SK-N-SH (cell line): ENCODE measurements around the gene PPP2R5C.

Experiments used
- CHD2 ChIP-seq: fragments of 150-350 bp; IDR thresholded peaks from 2 replicates; pipeline ENCODE4 v1.6.1; 2018; ENCODE audit warnings: low read length; ENCODE audit not compliant: partially characterized antibody
- ELF1 ChIP-seq: IDR thresholded peaks from 2 replicates; pipeline ENCODE4 v1.4.0; 2012
- EZH2phosphoT487 ChIP-seq: fragments of 200-600 bp; sonication (generic); IDR thresholded peaks from 2 replicates; pipeline ENCODE4 v1.6.1; 2017; ENCODE audit warnings: low read depth, mixed run types, mild to moderate bottlenecking, antibody characterized with exemption, moderate library complexity, borderline replicate concordance
- FOXJ3 ChIP-seq: sonication (generic); formaldehyde crosslinking; IDR thresholded peaks from 2 replicates; pipeline ENCODE4 v1.5.1; 2020; ENCODE audit warnings: mild to moderate bottlenecking, missing genetic modification reagents
- POLR2AphosphoS5 ChIP-seq: IDR thresholded peaks from 2 replicates; pipeline ENCODE4 v1.6.1; 2012; ENCODE audit warnings: low read depth, low read length
- RAD21 ChIP-seq: IDR thresholded peaks from 2 replicates; pipeline ENCODE4 v1.6.1; 2012; ENCODE audit warnings: mild to moderate bottlenecking, low read length
- SIN3A ChIP-seq: IDR thresholded peaks from 2 replicates; pipeline ENCODE4 v1.6.1; 2012; ENCODE audit warnings: low read depth, mild to moderate bottlenecking, low read length, moderate library complexity, borderline replicate concordance
- TCF12 ChIP-seq: IDR thresholded peaks from 2 replicates; pipeline ENCODE4 v1.4.0; 2012
- TF ChIP-seq, protein P1 (sequence below): fragments of 200-600 bp; sonication (generic); IDR thresholded peaks from 2 replicates; pipeline ENCODE4 v1.6.1; 2017; ENCODE audit warnings: antibody characterized with exemption, mild to moderate bottlenecking, moderate library complexity
- TF ChIP-seq, protein P2 (sequence below): IDR thresholded peaks from 2 replicates; pipeline ENCODE4 v1.4.0; 2012; ENCODE audit warnings: low read depth

DNA sequence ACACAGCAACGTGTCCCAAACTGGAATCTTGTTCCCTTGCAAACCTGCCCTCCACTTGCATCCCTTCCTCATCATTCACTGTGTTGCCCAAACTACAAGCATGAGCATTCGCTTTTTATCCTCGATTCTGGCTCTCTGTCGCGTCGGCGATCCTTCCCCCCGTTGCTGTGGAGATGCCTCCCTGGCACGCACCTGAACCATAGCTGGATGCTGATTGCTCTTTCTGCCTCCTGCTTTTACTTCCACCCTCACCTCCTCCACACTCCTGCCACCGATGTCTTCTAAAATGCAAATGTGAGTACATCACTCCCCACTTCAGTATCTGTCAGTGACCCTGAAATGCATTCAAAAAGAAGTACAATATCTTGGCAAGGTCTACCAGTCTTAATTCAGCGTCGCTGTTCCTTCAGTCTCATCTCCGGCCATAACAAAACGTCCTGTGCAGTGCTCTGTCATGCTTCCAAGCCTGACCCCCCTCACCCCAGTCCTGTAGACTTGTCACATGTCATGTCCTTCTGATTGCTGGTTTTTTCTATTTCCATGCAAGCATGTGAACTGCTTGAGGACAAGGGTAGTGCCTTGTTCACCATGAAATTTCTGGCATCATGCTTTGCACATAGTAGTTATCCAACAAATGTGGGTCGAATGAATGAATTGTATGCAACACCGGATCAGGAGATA lies 2.5 kb upstream of the PPP2R5C start:
- TF ChIP-seq SIN3A (no peak), EZH2phosphoT487 (no peak), POLR2AphosphoS5 (no peak), CHD2 (no peak), TCF12 (no peak), ELF1 (no peak), RAD21 (no peak), FOXJ3 (no peak)
- TF ChIP-seq, protein P1, sequence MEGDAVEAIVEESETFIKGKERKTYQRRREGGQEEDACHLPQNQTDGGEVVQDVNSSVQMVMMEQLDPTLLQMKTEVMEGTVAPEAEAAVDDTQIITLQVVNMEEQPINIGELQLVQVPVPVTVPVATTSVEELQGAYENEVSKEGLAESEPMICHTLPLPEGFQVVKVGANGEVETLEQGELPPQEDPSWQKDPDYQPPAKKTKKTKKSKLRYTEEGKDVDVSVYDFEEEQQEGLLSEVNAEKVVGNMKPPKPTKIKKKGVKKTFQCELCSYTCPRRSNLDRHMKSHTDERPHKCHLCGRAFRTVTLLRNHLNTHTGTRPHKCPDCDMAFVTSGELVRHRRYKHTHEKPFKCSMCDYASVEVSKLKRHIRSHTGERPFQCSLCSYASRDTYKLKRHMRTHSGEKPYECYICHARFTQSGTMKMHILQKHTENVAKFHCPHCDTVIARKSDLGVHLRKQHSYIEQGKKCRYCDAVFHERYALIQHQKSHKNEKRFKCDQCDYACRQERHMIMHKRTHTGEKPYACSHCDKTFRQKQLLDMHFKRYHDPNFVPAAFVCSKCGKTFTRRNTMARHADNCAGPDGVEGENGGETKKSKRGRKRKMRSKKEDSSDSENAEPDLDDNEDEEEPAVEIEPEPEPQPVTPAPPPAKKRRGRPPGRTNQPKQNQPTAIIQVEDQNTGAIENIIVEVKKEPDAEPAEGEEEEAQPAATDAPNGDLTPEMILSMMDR = no peak
- TF ChIP-seq, protein P2, sequence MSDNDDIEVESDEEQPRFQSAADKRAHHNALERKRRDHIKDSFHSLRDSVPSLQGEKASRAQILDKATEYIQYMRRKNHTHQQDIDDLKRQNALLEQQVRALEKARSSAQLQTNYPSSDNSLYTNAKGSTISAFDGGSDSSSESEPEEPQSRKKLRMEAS = no peak
